HG02840 (cell line): Measurements from ENCODE around the gene CTH.
"Not testable (repeated sequence)": the region's sequence is repeated elsewhere in the genome, so short reads cannot be mapped to it uniquely, and the experiment has no call there.

Experiments
- ATAC-seq: cut with Tn5 transposase; IDR thresholded peaks from one replicate; pipeline ENCODE4 v1.9.1; 2021; ENCODE audit warnings: mild to moderate bottlenecking, moderate library complexity, moderate number of reproducible peaks; ENCODE audit not compliant: unreplicated experiment, low FRiP score

The CTH gene

DNA sequence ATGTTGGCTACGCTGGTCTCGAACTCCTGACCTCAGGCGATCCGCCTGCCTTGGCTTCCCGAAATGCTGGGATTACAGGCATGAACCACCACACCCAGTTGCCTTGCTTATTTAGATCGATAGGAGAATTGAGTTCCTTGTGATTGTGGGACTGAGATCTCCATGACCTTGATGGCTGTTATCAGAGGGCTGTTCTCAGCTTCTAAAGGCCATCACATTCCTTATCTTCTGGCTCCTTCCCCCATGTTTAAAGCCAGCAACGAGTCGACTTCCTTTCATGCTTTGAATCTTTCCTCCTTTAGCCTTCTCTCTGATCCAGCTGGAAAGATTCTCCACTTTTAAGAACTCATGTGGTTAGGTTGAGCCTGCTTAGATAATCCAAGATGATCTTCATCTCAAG is 38.0 kb downstream of the CTH start:
- no peak for ATAC-seq

DNA sequence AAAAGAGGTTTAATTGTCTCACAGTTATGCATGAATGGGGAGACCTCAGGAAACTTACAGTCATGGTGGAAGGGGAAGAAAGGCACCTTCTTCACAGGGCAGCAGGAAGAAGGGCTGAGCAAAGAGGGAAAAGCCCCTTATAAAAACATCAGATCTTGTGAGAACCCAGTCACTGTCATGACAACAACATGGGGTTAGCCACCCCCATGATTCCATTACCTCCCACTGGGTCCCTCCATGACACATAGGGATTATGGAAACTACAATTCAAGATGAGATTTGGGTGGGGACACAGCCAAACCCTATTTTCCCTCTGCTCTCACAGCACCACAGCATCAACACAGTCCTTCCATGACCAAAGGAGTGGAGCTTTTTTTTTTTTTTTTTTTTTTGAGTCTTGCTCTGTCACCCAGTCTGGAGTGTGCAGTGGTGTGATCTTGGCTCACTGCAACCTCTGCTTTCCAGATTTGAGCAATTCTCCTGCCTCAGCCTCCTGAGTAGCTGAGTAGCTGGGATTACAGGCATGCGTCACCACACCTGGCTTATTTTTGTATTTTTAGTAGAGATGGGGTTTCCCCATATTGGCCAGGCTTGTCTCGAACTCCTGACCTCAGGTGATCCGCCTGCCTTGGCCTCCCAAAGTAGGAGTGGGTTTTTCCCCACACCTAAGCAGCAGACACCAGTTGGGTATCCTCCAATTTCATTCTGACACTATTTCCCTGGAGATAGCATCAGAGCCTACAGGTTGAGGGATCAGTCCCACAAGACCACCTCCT is 41.3 kb downstream of the CTH start:
- not testable (repeated sequence) for ATAC-seq

DNA sequence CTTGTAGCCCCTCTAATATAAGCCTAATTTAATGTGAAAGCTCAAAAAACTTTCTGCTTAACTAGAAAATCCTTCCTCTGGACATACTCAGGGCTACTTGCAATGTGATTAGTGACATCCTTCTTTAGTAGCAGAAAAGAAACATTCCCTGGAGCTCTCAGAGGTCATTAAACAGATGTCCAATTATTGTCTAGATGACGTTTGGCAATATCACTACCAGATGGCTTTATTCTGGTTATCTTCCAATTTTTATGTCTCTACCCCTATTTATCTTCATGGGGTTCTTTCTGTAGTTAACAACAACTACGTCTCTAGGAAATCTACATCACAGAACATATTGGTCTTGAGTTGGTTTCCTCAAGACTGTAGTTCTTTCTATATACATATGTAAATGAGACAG is 44.2 kb downstream of the CTH start:
- no peak for ATAC-seq

DNA sequence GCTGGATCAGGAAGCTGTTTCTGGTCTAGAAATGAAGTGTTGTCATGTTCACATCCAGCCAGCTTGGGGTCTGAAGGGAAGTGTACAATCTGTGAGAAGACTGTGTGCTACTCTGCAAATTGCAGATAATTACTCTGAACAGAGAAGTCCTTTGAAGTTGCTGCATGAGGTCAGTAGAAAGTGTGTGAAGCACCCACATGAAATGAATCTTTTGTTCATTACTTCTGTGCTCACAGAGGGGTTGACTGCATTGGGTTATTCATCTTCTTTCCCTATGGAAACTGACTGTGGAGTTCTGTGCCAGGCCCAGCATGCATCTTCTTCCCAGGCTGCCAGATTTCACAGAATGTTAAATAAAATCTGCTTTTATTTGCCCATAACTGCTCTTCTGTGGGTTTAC is 47.1 kb downstream of the CTH start:
- ATAC-seq: no peak

DNA sequence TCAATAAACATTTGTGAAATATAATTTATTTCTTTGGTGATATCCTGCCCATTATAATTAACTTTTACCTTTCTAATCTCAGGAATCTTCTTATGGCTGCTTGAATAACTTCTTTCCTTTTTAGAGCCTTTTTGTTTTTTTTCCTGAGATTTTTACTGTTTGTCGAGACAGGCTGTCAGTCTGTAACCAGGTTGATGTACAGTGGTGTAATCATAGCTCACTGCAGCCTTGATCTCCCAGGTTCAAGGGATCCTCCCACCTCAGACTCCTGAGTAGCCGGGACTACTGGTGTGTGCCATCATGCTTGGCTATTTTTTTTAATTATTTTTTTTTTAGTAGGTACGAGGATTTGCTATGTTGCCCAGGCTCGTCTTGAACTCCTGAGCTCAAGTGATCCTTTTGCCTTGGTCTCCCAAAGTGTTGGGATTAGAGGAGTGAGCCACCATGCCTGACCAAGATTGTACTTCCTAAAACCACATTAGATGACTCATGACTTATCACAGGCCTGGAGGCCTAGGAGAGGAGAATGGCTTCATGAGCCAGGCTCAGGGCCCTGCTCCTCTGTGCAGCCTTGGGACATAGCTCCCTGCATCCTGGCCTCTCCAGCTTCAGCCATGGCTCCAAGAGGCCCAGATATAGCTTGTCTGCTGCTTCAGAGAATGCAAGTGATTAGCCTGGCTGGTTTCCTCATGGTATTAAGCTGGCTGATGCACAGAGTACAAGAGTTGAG is 48.6 kb downstream of the CTH start:
- no peak for ATAC-seq

DNA sequence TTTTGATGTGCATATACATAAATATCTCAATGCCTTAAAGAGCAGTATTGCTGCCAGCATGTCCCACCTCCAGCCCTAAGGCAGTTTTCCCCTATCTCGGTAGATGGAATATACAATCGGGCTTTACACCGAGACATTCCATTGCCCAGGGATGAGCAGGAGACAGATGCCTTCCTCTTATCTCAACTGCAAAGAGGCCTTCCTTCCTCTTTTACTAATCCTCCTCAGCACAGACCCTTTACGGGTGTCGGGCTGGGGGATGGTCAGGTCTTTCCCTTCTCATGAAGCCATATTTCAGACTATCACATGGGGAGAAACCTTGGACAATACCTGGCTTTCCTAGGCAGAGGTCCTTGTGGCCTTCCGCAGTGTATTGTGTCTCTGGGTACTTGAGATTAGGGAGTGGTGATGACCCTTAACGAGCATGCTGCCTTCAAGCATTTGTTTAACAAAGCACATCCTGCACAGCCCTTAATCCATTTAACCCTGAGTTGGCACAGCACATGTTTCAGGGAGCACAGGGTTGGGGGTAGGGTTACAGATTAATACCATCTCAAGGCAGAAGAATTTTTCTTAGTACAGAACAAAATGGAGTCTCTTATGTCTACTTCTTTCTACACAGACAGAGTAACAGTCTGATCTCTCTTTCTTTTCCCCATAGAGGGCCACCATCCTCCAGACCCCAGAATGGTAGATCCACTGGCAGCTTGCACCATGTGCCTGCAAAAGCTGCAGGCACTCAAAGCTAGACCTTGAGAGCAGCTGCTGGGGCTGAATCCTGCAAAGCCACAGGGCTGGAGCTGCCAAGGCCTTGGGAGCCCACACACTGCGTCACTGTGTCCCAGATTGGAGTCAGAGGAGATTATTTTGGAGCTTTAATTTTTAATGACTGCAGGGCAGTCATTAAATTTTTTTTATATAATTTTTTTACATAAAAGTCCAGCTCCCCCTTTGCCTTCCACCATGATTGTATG is 50.0 kb downstream of the CTH start:
- not testable (repeated sequence) for ATAC-seq

DNA sequence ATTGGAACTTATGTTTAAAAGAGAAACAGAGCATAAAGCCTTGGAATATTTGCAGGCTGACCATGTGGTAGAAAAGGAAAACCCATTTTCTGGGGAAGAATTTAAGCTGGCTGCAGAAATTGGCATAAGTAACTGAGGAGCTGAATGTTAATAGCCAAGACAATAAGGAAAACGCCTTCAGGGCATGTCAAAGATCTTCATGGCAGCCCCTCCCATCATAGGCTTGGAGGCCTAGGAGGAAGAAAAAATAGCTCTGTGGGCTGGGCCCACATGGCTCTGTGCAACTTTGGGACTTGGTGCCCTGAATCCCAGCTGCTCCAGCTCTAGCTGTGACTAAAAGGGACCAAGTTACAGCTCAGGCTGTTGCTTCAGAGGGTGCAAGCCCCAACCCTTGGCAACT is 51.5 kb downstream of the CTH start:
- ATAC-seq: no peak

DNA sequence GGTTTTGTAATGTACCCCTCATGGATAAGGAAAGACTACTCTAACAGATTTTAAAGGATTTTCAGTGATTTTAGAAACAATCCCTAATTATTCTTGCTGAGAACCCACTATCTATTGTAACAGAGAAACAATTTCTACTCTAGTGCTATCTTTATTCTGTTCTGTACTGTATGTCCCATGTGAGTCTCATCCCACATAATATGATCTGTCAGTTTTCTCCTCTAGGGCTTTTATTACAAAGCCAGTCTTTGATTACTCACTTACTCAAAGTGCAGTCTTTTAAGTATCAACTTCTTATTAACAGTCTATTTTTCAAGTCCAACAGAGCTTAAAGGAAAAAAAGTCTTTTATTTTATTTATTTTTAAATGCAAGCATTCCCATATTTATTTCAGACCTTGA is 54.8 kb downstream of the CTH start:
- ATAC-seq: no peak

DNA sequence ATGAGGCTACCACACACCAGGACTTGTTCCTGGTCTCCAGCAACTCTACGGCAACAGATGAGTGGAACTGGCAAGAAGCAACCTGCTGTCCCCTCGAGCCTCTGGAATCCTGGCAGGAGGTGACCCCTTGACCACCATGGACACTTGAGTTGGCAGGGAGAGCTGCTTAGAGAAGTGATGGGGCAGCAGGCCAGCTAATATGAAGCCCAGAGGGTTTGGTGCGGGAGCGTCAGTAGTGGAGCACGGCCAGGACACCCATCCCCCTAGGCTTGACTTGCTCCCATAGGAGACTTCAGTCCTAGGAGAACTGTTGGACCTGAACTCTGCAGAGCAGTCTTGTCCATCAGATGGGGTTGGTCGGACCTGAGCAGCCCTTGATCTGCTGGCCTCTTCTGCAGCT is 56.5 kb downstream of the CTH start:
- ATAC-seq: no peak

DNA sequence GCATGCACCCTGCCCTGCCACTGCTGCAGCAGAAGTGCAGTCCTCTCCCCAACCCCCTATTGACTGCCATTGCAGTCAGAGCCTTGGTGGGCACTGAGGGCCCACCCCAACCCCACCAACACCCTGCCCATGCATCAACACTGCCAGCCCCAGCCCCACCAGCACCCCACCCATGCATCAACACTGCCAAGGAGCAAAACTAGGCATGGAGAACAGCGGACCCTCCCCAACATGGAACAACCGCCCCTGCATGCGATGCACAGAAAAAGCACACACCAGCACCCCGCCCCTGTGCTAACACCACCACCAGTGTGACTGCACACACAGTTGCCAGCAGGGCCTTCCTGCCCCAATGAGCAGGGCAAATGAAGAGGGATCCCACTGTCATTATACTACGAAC is 57.1 kb downstream of the CTH start:
- ATAC-seq: no peak

DNA sequence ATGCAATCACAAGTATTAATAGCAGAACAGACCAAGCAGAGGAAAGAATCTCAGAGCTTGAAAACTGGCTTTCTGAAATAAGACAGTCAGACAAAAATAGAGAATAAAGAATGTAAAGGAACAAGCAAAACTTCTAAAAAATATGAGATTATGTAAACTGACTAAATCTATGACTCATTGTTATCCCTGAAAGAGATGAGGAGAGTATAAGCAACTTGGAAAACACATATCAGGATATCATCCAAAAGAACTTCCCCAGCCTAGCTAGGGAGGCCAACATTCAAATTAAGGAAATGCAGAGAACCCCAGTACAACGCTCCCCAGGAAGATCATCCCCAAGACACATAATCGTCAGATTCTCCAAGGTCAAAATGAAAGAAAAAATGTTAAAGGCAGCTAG is 58.1 kb downstream of the CTH start:
- ATAC-seq: not testable (repeated sequence)

DNA sequence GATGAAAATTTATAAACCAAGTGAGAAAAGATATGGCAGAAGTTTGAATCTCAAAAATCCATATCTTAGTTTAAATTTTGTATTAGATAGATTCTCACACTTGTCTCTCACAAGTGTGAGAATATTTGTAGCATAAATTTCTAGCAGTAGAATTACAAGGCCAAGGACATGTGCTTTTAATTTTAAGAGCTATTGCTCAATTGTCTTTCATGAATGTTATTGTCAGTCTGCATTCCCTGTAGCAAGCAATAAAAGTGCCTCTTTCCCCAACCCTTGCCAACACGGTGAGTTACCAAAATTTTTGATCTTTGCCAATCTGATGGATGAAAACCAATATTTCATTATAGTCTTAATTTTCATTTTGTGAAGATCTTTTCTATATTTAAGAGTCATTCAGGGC is 64.0 kb downstream of the CTH start:
- no peak for ATAC-seq

DNA sequence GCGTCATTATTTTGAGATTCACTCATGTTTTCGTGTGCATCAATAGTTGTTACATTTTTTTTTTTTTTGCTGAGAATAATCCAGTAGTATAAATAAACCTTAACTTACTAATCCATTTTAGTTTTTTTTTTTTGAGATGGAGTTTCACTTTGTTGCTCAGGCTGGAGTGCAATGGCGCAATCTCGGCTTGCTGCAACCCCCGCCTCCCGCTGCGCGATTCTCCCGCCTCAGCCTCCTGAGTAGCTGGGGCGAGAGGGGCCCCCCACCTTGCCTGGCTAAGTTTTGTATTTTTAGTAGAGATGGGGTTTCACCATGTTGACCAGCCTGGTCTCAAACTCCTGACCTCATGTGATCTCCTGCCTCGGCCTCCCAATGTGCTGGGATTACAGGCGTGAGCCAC is 66.0 kb downstream of the CTH start:
- ATAC-seq: no peak

DNA sequence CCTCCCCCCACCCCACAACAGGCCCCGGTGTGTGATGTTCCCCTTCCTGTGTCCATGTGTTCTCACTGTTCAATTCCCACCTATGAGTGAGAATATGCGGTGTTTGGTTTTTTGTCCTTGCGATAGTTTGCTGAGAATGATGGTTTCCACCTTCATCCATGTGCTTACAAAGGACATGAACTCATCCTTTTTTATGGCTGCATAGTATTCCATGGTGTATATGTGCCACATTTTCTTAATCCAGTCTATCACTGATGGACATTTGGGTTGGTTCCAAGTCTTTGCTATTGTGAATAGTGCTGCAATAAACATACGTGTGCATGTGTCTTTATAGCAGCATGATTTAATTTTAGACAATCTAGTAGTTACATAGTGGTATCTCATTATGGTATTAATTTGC is 66.8 kb downstream of the CTH start:
- not testable (repeated sequence) for ATAC-seq

DNA sequence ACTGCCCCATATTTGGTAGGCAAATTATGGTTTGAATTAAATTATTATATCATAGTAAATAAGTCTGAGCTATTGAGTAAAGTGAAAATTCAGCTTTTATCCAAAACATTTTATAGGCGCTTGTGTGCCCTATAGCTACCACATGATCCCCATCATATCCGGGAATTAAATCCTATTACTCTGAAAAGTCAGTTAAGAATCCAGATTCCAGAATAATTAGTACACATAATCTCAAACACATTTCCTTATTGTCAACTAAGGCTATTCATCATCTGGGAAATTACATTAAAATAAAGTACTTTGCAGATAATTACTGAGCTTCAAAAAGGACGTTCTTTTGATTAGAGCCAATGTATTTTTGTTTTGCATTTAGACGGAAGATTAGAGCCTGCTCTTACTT is 72.3 kb downstream of the CTH start:
- no peak for ATAC-seq

DNA sequence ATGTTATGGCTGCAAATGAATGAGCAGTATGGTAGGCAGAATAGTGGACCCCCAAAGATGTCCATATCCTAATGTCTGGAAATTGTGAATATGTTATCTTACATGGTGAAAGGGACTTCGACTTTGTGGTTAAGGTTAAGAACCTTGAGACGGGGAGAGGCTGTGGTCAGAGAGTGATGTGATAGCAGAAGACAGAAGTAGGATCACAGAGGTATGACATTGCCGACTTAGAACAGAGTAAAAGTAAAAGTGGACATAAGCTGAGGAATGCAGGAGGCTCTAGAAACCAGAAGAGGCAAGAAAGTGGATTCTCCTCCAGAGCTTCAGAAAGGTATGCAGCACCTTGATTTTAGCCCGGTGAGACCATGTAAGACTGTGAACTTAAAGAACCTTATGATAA is 74.6 kb downstream of the CTH start:
- no peak for ATAC-seq

DNA sequence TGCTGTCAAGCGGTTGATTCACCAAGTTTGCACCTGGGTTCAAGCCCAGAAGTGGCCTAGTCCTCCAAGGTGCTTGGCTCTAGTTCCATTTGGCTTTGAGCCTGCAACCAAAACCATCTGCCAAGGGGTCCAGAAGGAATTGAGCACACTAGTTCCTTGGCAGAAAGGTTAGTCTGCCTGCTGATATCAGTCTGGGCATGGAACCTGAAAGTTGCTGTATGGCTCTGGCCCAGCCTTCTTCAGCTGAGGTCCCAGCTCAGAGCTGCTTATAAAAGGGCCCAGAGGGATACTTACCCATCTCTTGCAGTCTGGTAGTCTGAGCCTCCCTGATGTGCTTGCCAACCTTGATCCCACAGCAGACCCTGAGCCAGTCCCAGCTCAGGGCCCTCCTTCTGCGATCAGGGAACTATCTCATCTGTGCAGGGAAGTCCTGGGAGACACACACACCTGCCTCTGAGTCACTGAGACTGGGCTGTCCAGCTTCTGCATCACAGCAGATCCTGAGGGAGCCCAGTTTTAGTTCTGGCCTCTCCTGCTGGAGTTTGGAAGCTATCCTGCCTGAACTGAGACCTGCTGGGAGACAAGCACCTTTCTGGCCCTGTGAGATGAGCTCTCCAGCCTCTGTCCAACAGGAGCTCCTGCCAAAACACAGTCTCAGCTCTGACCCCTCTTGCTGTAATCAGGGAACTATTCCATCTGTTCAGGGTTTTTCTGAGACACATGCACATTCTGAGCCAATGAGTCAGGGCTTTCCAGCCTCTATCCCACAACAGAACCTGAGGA is 75.8 kb downstream of the CTH start:
- ATAC-seq: no peak

DNA sequence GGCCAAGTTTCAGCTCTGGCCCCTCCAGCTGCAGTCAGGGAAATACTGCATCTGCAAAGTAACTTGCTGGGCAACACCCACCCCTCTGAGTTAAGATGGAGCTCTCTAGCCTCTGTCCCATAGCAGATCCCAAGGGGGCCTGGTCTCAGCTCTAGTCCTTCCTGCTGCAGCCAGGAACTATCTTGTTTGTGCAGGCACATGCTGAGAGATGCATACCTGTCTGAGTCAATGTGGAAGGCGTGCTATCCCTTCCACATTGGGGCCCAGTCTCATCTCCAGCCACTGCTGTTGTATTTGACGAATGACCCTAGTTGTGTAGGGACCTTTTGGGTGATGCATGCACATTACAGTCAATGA is 76.4 kb downstream of the CTH start:
- no peak for ATAC-seq

DNA sequence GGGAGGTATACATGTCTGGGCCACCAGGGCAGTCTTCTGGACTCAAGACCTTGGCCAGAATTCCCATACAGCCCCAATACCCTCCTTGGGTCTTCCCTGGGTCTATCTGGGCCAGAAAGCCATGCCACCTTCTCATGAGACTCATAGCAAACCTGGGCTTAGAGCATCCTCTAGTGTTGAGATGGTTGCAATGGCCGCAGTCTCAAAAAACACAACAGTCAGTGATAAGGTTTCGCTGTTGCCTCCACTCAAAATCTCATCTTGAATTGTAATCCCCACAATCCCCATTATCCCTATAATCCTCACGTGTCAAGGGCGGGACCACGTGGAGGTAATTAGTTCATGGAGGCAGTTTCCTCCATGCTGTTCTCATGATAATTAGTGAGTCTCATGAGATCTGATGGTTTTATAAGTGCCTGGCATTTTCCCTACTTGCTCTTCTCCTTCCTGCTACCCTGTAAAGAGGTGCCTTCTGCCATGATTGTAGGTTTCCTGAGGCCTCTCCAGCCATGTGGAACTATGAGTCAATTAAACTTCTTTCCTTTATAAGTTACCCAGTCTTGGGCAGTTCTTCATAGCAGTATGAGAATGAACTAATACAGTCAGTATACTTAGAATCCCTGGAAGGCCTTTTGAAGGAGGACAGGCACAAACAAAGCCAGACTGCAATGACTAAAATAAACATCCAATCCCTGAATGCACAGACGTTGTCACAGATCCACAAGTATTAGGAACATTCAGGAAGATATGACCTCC is 77.0 kb downstream of the CTH start:
- ATAC-seq: no peak
